Caki2 (cell line): ENCODE data around the gene RAP1GAP2. TPM values are rescaled to one million over a fixed set of nuclear protein-coding genes. Genes with fewer than 3 reads are reported as not detected.

Experiments
- DNase-seq: peaks from one replicate; pipeline ENCODE4 v3.0.0-alpha.2; 2015; ENCODE audit warnings: low read depth
- in situ Hi-C: cut with HindIII; loops from 2 replicates; pipeline ENCODE4 v1.10.0; 2016; ENCODE audit warnings: low sequenced_read_pairs, low pct_unique_long_range_greater_than_20kb, mixed read lengths
- total RNA-seq: library from RNA; depleted of rRNA; stranded (reverse); fragments of >200 nt; shearing (Covaris generic); gene quantifications from 2 replicates; pipeline ENCODE4 v1.2.3, GENCODE V29; 2014; ENCODE audit warnings: low replicate concordance

Gene RAP1GAP2
- total RNA-seq, 1 experiment from 2014 or later, result 2.0 TPM

DNA sequence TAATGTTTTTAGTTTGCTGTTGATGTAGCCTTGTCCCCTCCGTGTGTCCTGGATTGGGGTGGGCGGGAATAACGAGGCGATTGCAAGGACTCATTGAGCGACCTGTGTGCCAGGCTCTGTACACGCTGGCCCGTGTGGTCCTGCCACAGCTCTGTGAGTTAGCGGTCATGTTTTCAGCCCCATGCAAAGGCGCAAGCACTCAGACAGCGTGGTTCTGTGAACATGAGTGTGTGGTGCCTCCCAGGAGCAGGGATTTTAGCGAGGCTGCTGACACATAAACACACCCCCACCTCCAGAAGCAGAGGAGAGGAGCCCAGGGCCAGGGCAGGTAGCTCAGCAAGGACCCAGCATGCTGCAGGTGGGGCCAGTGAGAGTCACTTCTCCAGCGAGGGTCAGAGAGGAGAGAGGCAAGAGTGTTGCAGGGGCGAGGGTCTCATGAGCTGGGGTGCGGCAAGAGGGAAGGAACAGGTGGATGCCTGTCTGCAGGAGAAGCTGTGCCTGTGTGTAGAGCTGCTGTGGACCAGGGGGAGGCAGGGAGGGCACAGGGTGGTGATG is 151.8 kb downstream of the RAP1GAP2 start:
- DNase-seq, result no peak
- in situ Hi-C loops, result no loop called here

- DNase-seq, result no peak
- in situ Hi-C loops, result no loop called here
Measured at GRCh38 chr17:2948721-2949468, 152.7 kb downstream of the RAP1GAP2 start.

DNA sequence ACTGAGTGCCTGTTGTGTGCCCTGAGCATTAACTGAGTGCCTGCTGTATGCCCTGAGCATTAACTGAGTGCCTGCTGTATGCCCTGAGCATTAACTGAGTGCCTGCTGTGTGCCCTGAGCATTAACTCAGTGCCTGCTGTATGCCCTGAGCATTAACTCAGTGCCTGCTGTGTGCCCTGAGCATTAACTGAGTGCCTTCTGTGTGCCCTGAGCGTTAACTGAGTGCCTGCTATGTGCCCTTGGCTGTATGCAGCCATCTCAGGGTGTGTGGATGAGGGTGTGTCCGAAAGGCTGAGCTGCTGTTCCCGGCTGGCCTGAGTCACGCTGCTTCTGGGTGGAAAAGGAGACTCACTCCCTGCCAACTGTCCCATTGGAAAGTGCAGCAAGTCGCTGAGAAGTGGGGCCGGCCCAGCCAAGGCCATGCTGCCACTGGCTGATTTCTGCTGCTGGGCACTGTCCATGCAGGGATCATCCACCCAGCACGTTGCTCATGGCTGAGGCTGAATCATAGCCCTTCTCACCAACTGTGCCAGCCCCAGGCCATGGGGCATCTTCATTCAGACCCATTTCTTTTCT is 153.3 kb downstream of the RAP1GAP2 start:
- DNase-seq, result peak; percentile 79
- in situ Hi-C loops, result no loop called here

DNA sequence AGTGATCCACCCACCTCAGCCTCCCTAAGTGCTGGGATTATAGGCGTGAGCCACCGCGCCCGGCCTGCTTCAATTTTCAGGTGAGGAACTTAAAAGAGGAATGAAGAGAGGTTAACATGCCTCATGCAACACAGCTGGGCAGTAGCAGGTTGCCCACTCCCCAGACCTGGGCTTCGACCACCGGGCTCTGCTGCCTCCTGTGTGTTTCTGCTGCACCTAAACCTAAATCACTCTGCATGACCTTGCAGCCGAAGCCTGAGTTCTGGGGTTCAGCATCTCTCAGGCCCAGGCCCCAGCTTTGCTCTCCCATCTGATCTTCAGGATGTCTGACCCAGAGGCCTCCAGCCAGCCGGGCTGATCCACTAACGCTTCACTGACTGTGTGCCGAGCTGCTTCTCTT is 154.6 kb downstream of the RAP1GAP2 start:
- in situ Hi-C loops, result no loop called here
- DNase-seq, result no peak

DNA sequence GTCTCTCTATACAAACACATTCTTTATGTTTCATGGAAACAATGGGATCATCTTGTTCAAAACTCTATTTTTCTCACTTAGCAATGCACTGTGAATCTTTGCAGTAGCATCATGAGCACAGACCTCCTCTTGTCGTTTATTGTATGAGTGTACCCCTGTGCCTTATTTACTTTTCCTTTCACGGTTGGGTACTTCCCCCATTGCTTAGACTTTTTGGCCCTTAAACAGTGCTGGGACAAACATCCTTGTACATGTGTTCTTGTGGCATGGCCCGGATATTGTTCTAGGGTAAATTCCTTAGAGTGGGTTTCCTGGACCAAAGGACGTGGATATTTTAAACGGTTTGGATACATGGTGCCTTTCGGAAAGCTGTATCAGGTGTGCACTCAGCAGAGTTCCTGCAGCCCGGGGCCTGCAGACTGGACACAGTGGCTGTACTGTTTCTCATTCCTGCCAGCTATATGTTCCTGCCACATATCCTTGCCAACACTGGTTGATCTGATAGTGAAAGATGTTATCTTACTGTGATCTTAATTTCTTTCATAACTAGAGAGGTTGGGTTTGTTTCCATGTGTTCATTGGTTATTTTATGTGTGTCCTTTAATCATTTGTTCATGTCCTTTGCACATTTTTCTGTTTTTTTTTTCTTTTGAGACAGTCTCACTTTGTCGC is 156.1 kb downstream of the RAP1GAP2 start:
- peak; percentile 37 for DNase-seq

GRCh38 chr17:2954898-2955445 is 158.7 kb downstream of the RAP1GAP2 start:
- DNase-seq, result peak; percentile 86
- in situ Hi-C loops, result no loop called here

More for the DNA sequence above, 156.1 kb downstream of the RAP1GAP2 start:
- in situ Hi-C loops, result no loop called here

DNA sequence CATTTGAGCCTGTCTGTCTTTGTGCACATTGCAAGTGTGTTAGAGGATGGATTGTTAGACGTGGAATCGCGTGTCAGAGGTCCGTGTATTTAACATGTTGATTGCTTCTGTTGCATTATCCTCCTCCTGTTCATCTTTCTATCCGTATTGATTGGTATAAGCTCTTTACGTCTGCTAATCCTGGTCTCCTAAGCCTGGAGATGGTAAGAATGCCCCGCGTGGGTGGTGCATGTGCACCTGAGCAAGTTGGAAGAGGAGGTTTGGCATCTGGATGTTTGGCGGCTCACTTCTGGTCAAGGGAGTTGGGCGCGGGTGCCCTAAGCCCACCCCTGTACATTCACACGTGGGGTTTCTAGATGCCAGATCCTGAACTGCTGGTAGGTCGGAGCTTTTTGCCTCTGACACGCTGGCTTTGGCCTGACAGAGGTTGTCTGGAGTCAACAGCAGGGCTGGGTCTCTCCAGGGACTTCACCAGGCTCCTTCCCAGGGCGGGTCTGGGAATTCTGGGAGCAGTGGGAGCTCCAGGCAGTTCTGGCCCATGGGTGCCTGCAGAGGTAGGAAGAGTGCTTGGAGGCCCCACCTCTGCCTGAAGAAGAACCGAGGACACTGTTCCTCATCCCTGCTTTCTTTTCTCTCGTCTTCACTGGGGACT is 159.8 kb downstream of the RAP1GAP2 start:
- in situ Hi-C loops, result no loop called here
- no peak for DNase-seq

DNA sequence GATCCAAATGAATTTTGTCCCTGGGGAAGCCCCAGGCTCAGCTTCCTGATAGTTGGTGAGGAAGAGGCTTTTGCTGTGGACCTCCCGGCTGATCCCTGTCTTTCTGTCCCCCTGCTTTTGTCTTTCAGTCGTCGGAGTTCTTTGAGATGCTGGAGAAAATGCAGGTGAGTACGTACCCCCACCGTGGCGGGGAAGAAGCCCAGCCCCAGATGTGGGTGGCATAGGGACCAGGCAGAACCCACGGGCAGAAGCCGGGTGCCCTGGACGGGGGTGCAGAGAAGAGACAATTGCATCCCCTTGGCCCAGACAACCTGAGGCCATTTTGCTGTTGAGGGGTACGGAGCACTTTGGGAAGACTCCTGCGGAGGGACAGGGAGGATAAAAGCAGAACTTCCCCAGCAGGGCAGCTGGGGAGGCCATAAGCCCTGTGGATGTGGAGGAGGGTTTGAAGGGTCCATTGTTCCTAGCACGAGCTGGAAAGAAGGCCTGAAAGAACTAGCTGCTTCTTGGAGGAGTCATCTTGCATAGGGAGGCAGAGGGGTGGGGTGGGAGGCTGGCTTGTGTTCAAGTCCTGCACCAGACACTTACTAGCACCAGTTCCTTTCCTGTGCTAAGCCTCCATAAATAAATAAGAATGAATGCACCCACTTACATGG is 161.5 kb downstream of the RAP1GAP2 start:
- in situ Hi-C loops, result no loop called here
- DNase-seq, result no peak

GRCh38 chr17:2958706-2959222 is 162.5 kb downstream of the RAP1GAP2 start:
- in situ Hi-C loops, result no loop called here
- DNase-seq, result no peak

- no peak for DNase-seq
- in situ Hi-C loops, result no loop called here
Measured at GRCh38 chr17:2959371-2960130, 163.3 kb downstream of the RAP1GAP2 start.

- in situ Hi-C loops, result no loop called here
- DNase-seq, result no peak
Measured at GRCh38 chr17:2961446-2961845, 165.2 kb downstream of the RAP1GAP2 start.

GRCh38 chr17:2962236-2962635 is 166.0 kb downstream of the RAP1GAP2 start:
- DNase-seq, result no peak
- in situ Hi-C loops, result no loop called here

- no peak for DNase-seq
- in situ Hi-C loops, result no loop called here
Measured at GRCh38 chr17:2962729-2963128, 166.5 kb downstream of the RAP1GAP2 start.

DNA sequence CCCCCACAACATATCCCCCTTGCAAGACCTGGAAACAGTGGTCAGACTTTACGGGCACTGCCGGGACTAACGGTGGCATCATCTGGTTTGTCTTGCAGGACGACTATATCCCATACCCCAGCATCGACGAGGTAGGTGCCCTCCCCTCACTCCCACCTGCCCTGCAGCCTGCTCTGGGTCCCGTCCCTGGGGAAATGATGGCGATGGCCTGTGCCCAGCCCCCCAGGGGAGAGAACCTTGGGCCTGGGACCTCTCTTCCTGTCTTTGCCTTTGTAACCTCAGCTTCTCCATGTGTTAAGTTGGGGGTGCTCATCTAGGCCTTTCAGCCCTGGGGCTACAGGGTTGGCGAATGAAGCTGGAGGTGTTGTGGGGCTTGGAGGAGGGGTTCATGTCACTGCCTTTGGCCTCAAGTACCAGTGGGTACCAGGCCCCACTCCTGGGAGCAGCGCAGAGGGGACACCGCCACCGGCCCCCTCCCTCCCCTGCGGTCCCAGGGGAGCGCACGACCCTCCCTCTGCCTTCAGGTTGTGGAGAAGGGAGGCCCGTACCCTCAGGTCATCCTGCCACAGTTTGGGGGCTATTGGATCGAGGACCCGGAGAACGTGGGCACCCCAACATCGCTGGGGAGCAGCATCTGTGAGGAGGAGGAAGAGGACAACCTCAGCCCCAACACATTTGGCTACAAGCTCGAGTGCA is 167.2 kb downstream of the RAP1GAP2 start:
- in situ Hi-C loops, result no loop called here
- DNase-seq, result no peak

DNA sequence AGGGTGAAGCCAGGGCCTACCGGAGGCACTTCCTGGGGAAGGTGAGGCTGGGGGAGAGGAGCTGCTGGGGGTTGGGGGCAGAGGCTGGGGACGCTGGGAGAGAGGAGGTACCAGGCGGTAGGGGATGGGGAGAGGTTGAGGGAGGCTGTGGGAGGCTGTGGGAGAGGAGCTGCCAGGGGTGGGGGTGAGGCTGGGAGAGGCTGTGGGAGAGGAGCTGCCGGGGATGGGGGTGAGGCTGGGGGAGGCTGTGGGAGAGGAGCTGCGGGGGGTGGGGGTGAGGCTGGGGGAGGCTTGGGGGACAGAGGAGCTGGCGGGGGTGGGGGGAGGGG is 167.8 kb downstream of the RAP1GAP2 start:
- no peak for DNase-seq
- in situ Hi-C loops, result no loop called here

DNA sequence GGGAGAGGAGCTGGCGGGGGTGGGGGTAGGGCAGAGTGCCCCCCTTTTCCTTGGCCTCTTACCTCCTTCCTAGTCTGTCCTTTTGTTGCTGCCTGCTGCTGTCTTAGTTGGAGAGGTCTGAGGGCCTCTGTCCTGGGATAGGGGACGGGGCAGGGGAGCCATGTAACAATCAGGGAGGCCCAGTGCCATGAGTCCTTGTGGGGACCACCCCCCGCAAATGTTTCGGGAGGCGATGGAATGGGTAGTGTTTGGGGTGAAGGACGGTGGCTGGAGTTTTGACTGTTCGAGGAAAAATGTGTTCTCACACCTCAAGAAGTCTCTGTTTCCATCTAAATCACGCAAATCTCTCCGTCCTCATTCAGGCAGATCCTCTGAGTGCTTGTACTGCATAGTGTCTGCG is 168.1 kb downstream of the RAP1GAP2 start:
- no peak for DNase-seq
- in situ Hi-C loops, result no loop called here

- DNase-seq, result no peak
- in situ Hi-C loops, result no loop called here
Measured at GRCh38 chr17:2964831-2965230, 168.6 kb downstream of the RAP1GAP2 start.
